Uterus (tissue), 2 donors: ENCODE measurements around the gene NIT2.

Experiments used
- POLR2A ChIP-seq, 2 donors: fragments of 450-650 bp; IDR thresholded peaks; one replicate each; pipeline ENCODE4 v1.6.1; 2016; ENCODE audit warnings: antibody characterized with exemption in 2 of 2, mild to moderate bottlenecking in 1 of 2, moderate library complexity in 1 of 2
- TF ChIP-seq, protein P1 (sequence below), 4 experiments: fragments of 200-600 bp in 2 of 4; fragments of 450-650 bp in 2 of 4; sonication (generic) in 2 of 4; IDR thresholded peaks; one replicate each; pipeline ENCODE4 v1.5.1; 2016 to 2019; ENCODE audit warnings: antibody characterized with exemption in 4 of 4, mild to moderate bottlenecking in 2 of 4, moderate library complexity in 1 of 4

DNA sequence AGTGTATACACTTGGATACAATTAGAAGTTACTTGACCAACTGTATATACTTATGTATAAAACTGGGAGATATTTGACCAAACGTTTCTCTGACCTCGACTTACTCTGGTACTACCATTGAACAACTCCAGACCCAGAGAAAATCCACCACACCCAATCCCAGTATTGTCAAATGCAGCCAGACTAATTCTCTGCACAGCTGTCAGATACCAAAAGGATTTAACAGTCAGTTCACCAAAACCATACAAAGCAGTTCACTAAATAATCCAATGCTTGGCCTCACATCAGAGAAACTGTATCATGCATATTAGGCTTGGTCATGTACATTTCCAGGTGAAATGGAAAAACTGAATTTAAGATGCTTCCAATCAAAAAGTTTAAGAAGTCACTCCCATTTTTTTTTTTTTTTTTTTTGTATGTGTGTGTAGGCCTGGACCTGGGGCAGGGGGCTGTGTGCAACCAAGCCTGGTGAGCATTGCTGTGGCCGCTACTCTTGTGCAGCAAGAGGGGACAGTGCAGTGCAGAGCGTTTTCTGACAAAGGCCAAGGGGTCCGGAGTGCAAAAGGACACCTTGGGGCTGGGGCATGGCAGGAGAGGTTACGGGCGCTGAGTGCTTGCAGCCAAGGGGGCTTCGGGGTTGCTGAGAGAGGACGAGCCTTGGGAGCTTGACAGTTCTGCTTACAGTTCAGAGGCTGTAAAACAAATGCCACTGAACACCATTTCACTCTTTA lies 64.9 kb downstream of the NIT2 start:
- TF ChIP-seq POLR2A (IDR thresholded peaks at IDR 0.05): no peak
- TF ChIP-seq, protein P1, sequence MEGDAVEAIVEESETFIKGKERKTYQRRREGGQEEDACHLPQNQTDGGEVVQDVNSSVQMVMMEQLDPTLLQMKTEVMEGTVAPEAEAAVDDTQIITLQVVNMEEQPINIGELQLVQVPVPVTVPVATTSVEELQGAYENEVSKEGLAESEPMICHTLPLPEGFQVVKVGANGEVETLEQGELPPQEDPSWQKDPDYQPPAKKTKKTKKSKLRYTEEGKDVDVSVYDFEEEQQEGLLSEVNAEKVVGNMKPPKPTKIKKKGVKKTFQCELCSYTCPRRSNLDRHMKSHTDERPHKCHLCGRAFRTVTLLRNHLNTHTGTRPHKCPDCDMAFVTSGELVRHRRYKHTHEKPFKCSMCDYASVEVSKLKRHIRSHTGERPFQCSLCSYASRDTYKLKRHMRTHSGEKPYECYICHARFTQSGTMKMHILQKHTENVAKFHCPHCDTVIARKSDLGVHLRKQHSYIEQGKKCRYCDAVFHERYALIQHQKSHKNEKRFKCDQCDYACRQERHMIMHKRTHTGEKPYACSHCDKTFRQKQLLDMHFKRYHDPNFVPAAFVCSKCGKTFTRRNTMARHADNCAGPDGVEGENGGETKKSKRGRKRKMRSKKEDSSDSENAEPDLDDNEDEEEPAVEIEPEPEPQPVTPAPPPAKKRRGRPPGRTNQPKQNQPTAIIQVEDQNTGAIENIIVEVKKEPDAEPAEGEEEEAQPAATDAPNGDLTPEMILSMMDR (IDR thresholded peaks at IDR 0.05): no peak
